Activated T-cell treated with anti-CD3 and anti-CD28 coated beads for 24 hours (primary cell): Measurements from ENCODE around the gene STAB1.

Experiments
- DNase-seq: peaks from one replicate; pipeline ENCODE4 v3.0.0-alpha.2; 2020; ENCODE audit warnings: low read depth

STAB1 gene

DNA sequence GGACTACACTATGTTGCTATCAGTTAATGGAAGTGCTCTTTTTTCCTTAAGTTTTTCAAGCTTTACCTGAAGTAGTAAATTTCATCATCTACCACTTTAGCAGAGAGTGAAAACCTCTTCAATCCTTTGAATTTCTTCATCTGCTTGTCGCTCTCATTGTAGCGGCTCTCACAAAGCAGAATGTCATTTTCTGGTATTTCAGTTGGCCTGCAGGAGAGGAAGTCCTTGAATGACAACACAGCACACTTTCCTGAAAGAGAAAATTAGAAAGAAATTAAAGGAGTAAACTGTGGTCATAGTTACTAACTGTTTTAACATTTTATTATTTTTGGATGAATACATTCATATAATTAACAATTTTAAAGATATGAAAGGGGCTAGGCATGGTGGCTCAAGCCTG lies 68.8 kb downstream of the STAB1 start:
- no peak for DNase-seq

DNA sequence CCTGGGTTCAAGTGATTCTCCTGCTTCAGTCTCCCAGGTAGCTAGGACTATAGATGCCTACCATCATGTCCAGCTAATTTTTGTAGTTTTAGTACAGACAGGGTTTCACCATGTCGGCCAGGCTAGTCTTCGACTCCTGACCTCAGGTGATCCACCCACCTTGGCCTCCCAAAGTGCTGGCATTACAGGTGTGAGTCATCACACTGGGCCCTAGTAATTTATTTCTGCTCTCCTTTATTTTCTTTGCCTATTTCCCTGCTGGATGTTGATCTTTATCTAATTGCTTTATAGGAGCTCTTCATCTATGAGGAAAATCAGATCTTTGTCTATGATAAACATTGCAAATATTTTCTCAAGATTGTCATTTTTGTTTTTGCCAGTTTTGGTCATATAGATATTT lies 72.9 kb downstream of the STAB1 start:
- DNase-seq: no peak

DNA sequence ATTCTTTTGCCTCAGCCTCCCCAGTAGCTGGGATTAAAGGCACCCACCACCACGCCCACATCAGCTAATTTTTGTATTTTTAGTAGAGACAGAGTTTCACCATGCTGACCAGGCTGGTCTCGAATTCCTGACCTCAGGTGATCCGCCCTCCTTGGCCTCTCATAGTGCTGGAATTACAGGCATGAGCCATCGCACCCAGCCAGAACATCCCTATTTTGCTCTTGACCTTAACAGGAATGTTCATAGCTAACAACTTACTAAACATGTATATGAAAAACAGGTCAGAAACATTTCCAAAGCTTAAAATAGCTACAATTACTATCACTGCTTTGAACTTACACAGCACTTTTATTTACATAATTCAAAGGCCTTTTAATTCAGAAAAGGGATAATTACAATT lies 74.9 kb downstream of the STAB1 start:
- no peak for DNase-seq

DNA sequence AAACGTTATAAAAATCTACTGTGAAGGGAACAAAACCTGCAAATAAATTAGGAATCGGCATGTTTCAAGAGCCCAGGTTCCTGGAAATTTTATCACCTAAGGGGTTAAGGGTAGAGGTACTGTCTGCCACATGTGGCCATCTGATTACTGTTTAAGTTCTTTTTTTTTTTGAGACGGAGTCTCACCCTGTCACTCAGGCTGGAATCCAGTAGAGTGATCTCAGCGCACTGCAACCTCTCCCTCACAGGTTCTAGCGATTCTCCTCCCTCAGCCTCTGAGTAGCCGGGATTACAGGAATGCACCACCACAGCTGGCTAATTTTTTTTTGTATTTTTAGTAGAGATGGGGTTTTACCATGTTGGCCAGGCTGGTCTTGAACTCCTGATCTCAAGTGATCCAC lies 77.1 kb downstream of the STAB1 start:
- no peak for DNase-seq
